C4-2B (cell line): Measurements from ENCODE around the gene TMEM184A.

ENCODE experiments used
- ZFX ChIP-seq: fragments of 450-650 bp; IDR thresholded peaks from 2 replicates; pipeline ENCODE4 v1.6.1; 2017
- TF ChIP-seq, protein P1 (sequence below): fragments of 450-650 bp; conservative IDR thresholded peaks from 2 replicates; pipeline ENCODE4 v1.5.1; 2017; ENCODE audit warnings: mild to moderate bottlenecking

- TF ChIP-seq, protein P1, sequence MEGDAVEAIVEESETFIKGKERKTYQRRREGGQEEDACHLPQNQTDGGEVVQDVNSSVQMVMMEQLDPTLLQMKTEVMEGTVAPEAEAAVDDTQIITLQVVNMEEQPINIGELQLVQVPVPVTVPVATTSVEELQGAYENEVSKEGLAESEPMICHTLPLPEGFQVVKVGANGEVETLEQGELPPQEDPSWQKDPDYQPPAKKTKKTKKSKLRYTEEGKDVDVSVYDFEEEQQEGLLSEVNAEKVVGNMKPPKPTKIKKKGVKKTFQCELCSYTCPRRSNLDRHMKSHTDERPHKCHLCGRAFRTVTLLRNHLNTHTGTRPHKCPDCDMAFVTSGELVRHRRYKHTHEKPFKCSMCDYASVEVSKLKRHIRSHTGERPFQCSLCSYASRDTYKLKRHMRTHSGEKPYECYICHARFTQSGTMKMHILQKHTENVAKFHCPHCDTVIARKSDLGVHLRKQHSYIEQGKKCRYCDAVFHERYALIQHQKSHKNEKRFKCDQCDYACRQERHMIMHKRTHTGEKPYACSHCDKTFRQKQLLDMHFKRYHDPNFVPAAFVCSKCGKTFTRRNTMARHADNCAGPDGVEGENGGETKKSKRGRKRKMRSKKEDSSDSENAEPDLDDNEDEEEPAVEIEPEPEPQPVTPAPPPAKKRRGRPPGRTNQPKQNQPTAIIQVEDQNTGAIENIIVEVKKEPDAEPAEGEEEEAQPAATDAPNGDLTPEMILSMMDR = no peak
- TF ChIP-seq ZFX = no peak
Observed at GRCh38 chr7:1590476-1590875, 34.5 kb upstream of the TMEM184A start.
